Glomerular endothelial cell (primary cell): ENCODE data around the gene FER1L5. TPM values are rescaled to one million over a fixed set of nuclear protein-coding genes. Genes with fewer than 3 reads are reported as not detected.
A peak's percentile ranks its signal among the peaks of the same experiment; 100 is the strongest.
"Not testable (repeated sequence)": the region's sequence is repeated elsewhere in the genome, so short reads cannot be mapped to it uniquely, and the experiment has no call there.

Source experiments
- DNase-seq: peaks from one replicate; pipeline ENCODE4 v3.0.0-alpha.2; 2011; ENCODE audit warnings: low read depth, low spot score; ENCODE audit errors: extremely low read depth
- total RNA-seq: library from RNA; depleted of rRNA; stranded (reverse); fragments of >200 nt; gene quantifications from 2 replicates; pipeline ENCODE4 v1.2.3, GENCODE V29; 2015

Gene FER1L5
- total RNA-seq, 1 donor from 2014 or later: not detected

- DNase-seq: no peak
These were observed 8.9 kb upstream of the FER1L5 start for GRCh38 chr2:96633641-96634040.

GRCh38 chr2:96636551-96637171 is 5.9 kb upstream of the FER1L5 start:
- DNase-seq: no peak

- no peak for DNase-seq
These were observed 5.0 kb upstream of the FER1L5 start for GRCh38 chr2:96637385-96638143.

- peak; percentile 55 for DNase-seq
These were observed 4.1 kb upstream of the FER1L5 start, which contains the start of gene KANSL3 for GRCh38 chr2:96638144-96639121. Gene KANSL3, minus strand, starts transcription at chr2:96638312. Its CDS starts 1,177 bp downstream, at chr2:96637135.

- DNase-seq: no peak
These were observed 5.1 kb downstream of the FER1L5 start for GRCh38 chr2:96647681-96648080.

GRCh38 chr2:96648306-96648930 is 5.9 kb downstream of the FER1L5 start:
- DNase-seq: no peak

GRCh38 chr2:96649342-96649741 is 6.8 kb downstream of the FER1L5 start:
- DNase-seq: no peak

- no peak for DNase-seq
These were observed 9.2 kb downstream of the FER1L5 start for GRCh38 chr2:96651793-96652192.

GRCh38 chr2:96654791-96655190 is 12.2 kb downstream of the FER1L5 start:
- DNase-seq: not testable (repeated sequence)

GRCh38 chr2:96655526-96655925 is 13.0 kb downstream of the FER1L5 start:
- no peak for DNase-seq

- DNase-seq: no peak
These were observed 14.0 kb downstream of the FER1L5 start for GRCh38 chr2:96656540-96656939.

GRCh38 chr2:96661324-96661723 is 18.8 kb downstream of the FER1L5 start:
- DNase-seq: no peak

GRCh38 chr2:96662360-96662759 is 19.8 kb downstream of the FER1L5 start:
- DNase-seq: no peak

GRCh38 chr2:96663177-96663576 is 20.6 kb downstream of the FER1L5 start:
- no peak for DNase-seq

GRCh38 chr2:96663829-96664228 is 21.3 kb downstream of the FER1L5 start:
- no peak for DNase-seq

- DNase-seq: no peak
These were observed 21.9 kb downstream of the FER1L5 start for GRCh38 chr2:96664366-96664925.

GRCh38 chr2:96665083-96665569 is 22.6 kb downstream of the FER1L5 start:
- DNase-seq: peak; percentile 16

GRCh38 chr2:96665717-96666116 is 23.2 kb downstream of the FER1L5 start:
- not testable (repeated sequence) for DNase-seq

- DNase-seq: no peak
These were observed 26.2 kb downstream of the FER1L5 start for GRCh38 chr2:96668771-96669170.
